GM23338 (cell line): ENCODE measurements around the gene KAZN. TPM values are rescaled to one million over a fixed set of nuclear protein-coding genes. Genes with fewer than 3 reads are reported as not detected.

Experiments used
- ATAC-seq: fragments of 200-7000 bp; cut with Tn5 transposase; 3 replicates; pipeline ENCODE4 v1.9.1; 2020
- DNase-seq: peaks from one replicate; pipeline ENCODE4 v3.0.0-alpha.2; 2015; ENCODE audit warnings: low spot score
- H2AFZ ChIP-seq: fragments of 200-600 bp; sonication (generic); 2 replicates; pipeline ENCODE4 v1.8.0; 2016; ENCODE audit warnings: antibody characterized with exemption, mild to moderate bottlenecking, moderate library complexity
- H3F3A ChIP-seq: fragments of 200-600 bp; sonication (generic); replicated peaks from 2 replicates; pipeline ENCODE4 v1.8.0; 2017; ENCODE audit warnings: antibody characterized with exemption, mixed run types, low read depth
- H3K27ac ChIP-seq: fragments of 200-600 bp; sonication (generic); 2 replicates; pipeline ENCODE4 v1.6.1; 2016; ENCODE audit warnings: low read depth
- H3K27me3 ChIP-seq: fragments of 200-600 bp; sonication (generic); 2 replicates; pipeline ENCODE4 v1.8.0; 2016; ENCODE audit warnings: mild to moderate bottlenecking, mixed run types, moderate library complexity; ENCODE audit not compliant: insufficient read depth
- H3K36me3 ChIP-seq: fragments of 200-600 bp; sonication (generic); 2 replicates; pipeline ENCODE4 v1.8.0; 2016; ENCODE audit warnings: mild to moderate bottlenecking; ENCODE audit not compliant: insufficient read depth
- H3K4me1 ChIP-seq: fragments of 200-600 bp; sonication (generic); 2 replicates; pipeline ENCODE4 v1.8.0; 2016; ENCODE audit warnings: mild to moderate bottlenecking, moderate library complexity; ENCODE audit not compliant: insufficient read depth
- H3K4me2 ChIP-seq: fragments of 200-600 bp; sonication (generic); 2 replicates; pipeline ENCODE4 v1.7.1; 2017; ENCODE audit warnings: mixed run types
- H3K4me3 ChIP-seq: fragments of 200-600 bp; sonication (generic); 2 replicates; pipeline ENCODE4 v1.6.1; 2016; ENCODE audit warnings: mixed run types
- H3K79me2 ChIP-seq: fragments of 200-600 bp; sonication (generic); replicated peaks from 2 replicates; pipeline ENCODE4 v1.8.0; 2017; ENCODE audit warnings: mild to moderate bottlenecking; ENCODE audit not compliant: insufficient read depth
- H3K9me2 ChIP-seq: fragments of 200-600 bp; sonication (generic); 2 replicates; pipeline ENCODE4 v1.8.0; 2017; ENCODE audit not compliant: insufficient read depth
- H4K20me1 ChIP-seq: fragments of 200-600 bp; sonication (generic); replicated peaks from 2 replicates; pipeline ENCODE4 v1.8.0; 2017; ENCODE audit warnings: mild to moderate bottlenecking; ENCODE audit not compliant: insufficient read depth
- H3K27ac Mint-ChIP-seq: 2 replicates; pipeline ENCODE4 v1.8.0; 2020; ENCODE audit warnings: inconsistent platforms, mild to moderate bottlenecking, moderate library complexity, mixed read lengths
- H3K27me3 Mint-ChIP-seq: 3 replicates; pipeline ENCODE4 v1.8.0; 2022; ENCODE audit warnings: low read depth, mild to moderate bottlenecking, moderate library complexity, mixed read lengths, inconsistent platforms; ENCODE audit not compliant: insufficient read depth, poor library complexity
- H3K36me3 Mint-ChIP-seq: 3 replicates; pipeline ENCODE4 v1.8.0; 2021; ENCODE audit warnings: low read depth, mild to moderate bottlenecking, inconsistent platforms, moderate library complexity, mixed read lengths
- H3K4me1 Mint-ChIP-seq: 3 replicates; pipeline ENCODE4 v1.8.0; 2020; ENCODE audit warnings: mild to moderate bottlenecking, inconsistent platforms, mixed read lengths
- H3K4me3 Mint-ChIP-seq: 3 replicates; pipeline ENCODE4 v1.8.0; 2021; ENCODE audit warnings: moderate library complexity, mild to moderate bottlenecking, inconsistent platforms, mixed read lengths
- H3K9me3 Mint-ChIP-seq: 3 replicates; pipeline ENCODE4 v1.8.0; 2020; ENCODE audit warnings: moderate library complexity, mild to moderate bottlenecking, inconsistent platforms, mixed read lengths
- CTCF ChIP-seq, 2 experiments: fragments of 200-600 bp in 1 of 2; sonication (generic) in 1 of 2; conservative IDR thresholded peaks; 2 replicates each; pipeline versions ENCODE4 v1.5.1 to v1.6.1; 2016 to 2017; ENCODE audit warnings: antibody characterized with exemption in 2 of 2, low read depth in 2 of 2, mild to moderate bottlenecking in 2 of 2, moderate library complexity in 1 of 2
- EZH2phosphoT487 ChIP-seq: fragments of 200-600 bp; sonication (generic); IDR thresholded peaks from one replicate; pipeline ENCODE4 v1.8.1; 2018; ENCODE audit warnings: antibody characterized with exemption; ENCODE audit not compliant: unreplicated experiment
- NANOG ChIP-seq: IDR thresholded peaks from 2 replicates; pipeline ENCODE4 v1.6.1; 2016; ENCODE audit warnings: antibody characterized with exemption, borderline replicate concordance
- REST ChIP-seq: IDR thresholded peaks from one replicate; pipeline ENCODE4 v1.6.1; 2018; ENCODE audit warnings: antibody characterized with exemption; ENCODE audit not compliant: unreplicated experiment
- STAT1 ChIP-seq: IDR thresholded peaks from one replicate; pipeline ENCODE4 v1.6.1; 2016; ENCODE audit warnings: antibody characterized with exemption; ENCODE audit not compliant: unreplicated experiment
- polyA plus RNA-seq: library from polyadenylated mRNA; unstranded; fragments of >200 nt; fragmentation: Nextera tagmentation; extraction: Ambion mirVana; gene quantifications from 2 replicates; pipeline ENCODE4 v1.2.1, GENCODE V29; 2016
- total RNA-seq: library from RNA; depleted of rRNA; stranded (reverse); fragments of >200 nt; shearing (Covaris generic); gene quantifications from 2 replicates; pipeline ENCODE4 v1.2.3, GENCODE V29; 2014

KAZN gene
- total and polyA plus RNA-seq, 2 experiments from 2014 or later, result 9.9 to 15.0 TPM

GRCh38 chr1:14596591-14596990, 1.9 kb upstream of the KAZN start (continued):
- TF ChIP-seq STAT1 (no peak), EZH2phosphoT487 (no peak), NANOG (no peak)

- peaks cover 76% of the 10 kb centered on the region for H3K4me1 ChIP-seq
- ATAC-seq, result peak; percentile 3; the same call in 2 of the 3 replicates
- peaks cover 27% of the 10 kb centered on the region for H3K27me3 Mint-ChIP-seq
Observed at GRCh38 chr1:14597343-14598006, 1.0 kb upstream of the KAZN start.

More at GRCh38 chr1:14597343-14598006, 1.0 kb upstream of the KAZN start:
- H3K27me3 ChIP-seq, result peaks cover 52% of the 10 kb centered on the region
- Mint-ChIP-seq H3K27ac (no peak overlapping the region), H3K4me3 (peak overlapping the region; percentile 80), H3K36me3 (no peaks in the 10 kb centered on the region), H3K9me3 (no peaks in the 10 kb centered on the region), H3K4me1 (peaks cover 59% of the 10 kb centered on the region)
- H2AFZ ChIP-seq, result peak overlapping the region; percentile 79
- peak; percentile 81 for DNase-seq
- peaks cover 4% of the 10 kb centered on the region; the same call in 1 of the 2 replicates for H4K20me1 ChIP-seq
- peak overlapping the region; percentile 100 for H3K4me2 ChIP-seq
- H3F3A ChIP-seq, result peaks cover 9% of the 10 kb centered on the region
- no peak overlapping the region for H3K27ac ChIP-seq
- H3K9me2 ChIP-seq, result no peaks in the 10 kb centered on the region
- peak overlapping the region; percentile 94 for H3K4me3 ChIP-seq
- H3K36me3 ChIP-seq, result no peaks in the 10 kb centered on the region
- TF ChIP-seq REST (no peak), CTCF (conservative IDR thresholded peaks at IDR 0.05; ENCODE audit: low read depth in 2 of 2) (0 out of 4 replicates have a peak, but pooled peaks of 1 of the 2 experiments have one; percentile 3)
- H3K79me2 ChIP-seq, result peaks cover 24% of the 10 kb centered on the region
